ENCODE measurements around the gene ZBTB18. TPM values are rescaled to one million over a fixed set of nuclear protein-coding genes. Genes with fewer than 3 reads are reported as not detected.

The ZBTB18 gene
- total RNA-seq, 1 donor from 2014 or later, result 30.1 TPM

DNA sequence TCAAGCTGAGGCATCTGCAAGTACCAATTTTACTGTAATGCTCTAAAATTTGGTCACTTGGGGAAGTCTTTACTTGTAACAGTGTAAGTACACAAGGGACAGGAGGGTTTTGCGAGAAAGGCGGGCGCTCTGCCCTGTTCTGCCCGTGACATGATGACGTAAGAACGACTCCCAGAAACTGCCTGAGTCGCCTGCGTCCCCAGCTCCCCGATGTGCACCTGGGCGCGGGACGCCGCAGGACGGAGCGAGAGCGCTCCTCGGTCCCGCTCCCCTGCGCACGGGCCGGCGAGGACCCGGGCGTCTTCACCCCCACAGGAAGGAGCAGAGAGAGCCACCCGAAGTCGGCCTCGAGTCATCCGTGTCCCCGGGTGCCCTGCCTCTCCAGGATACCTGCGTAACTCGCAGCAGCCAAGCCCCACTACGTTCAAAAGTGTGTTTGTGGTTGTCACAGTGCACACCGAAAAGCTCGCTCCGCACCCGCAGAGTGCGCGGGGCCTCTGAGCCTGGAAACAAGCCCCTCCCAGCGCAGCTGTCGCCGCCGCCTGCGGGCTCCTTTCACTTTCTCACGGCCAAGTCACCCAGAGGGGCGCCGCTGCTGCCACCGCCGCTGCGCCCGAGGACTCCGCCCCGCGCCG lies 3.3 kb upstream of the ZBTB18 start:
- no peak for TF ChIP-seq EZH2phosphoT487 (IDR thresholded peaks at IDR 0.05)
- TF ChIP-seq, protein P1, sequence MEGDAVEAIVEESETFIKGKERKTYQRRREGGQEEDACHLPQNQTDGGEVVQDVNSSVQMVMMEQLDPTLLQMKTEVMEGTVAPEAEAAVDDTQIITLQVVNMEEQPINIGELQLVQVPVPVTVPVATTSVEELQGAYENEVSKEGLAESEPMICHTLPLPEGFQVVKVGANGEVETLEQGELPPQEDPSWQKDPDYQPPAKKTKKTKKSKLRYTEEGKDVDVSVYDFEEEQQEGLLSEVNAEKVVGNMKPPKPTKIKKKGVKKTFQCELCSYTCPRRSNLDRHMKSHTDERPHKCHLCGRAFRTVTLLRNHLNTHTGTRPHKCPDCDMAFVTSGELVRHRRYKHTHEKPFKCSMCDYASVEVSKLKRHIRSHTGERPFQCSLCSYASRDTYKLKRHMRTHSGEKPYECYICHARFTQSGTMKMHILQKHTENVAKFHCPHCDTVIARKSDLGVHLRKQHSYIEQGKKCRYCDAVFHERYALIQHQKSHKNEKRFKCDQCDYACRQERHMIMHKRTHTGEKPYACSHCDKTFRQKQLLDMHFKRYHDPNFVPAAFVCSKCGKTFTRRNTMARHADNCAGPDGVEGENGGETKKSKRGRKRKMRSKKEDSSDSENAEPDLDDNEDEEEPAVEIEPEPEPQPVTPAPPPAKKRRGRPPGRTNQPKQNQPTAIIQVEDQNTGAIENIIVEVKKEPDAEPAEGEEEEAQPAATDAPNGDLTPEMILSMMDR (IDR thresholded peaks at IDR 0.05), result no peak
- Histone ChIP-seq H3F3A (ENCODE audit: low read depth) (peaks cover 8% of the 10 kb centered on the region), H3K27me3 (peaks cover 17% of the 10 kb centered on the region), H2AFZ (replicated peaks) (peak overlapping the region; percentile 87), H4K20me1 (ENCODE audit: low read depth) (peaks cover 33% of the 10 kb centered on the region), H3K9ac (peak overlapping the region; percentile 53), H3K27ac (peak overlapping the region; percentile 87), H3K9me3 (ENCODE audit: low read depth) (no peaks in the 10 kb centered on the region), H3K79me2 (ENCODE audit: low read depth) (peaks cover 35% of the 10 kb centered on the region), H3K4me1 (peaks cover 34% of the 10 kb centered on the region), H3K36me3 (no peaks in the 10 kb centered on the region), H3K4me2 (peak overlapping the region; percentile 90), H3K4me3 (peak overlapping the region; percentile 87)
- H3K36me3 Mint-ChIP-seq, result no peaks in the 10 kb centered on the region
- no peaks in the 10 kb centered on the region for H3K9me3 Mint-ChIP-seq
- peaks cover 26% of the 10 kb centered on the region for H3K4me1 Mint-ChIP-seq
- peaks cover 3% of the 10 kb centered on the region for H3K27me3 Mint-ChIP-seq (ENCODE audit: insufficient read depth, low read depth)
- peak overlapping the region; percentile 92 for H3K4me3 Mint-ChIP-seq
- peak; percentile 74 for DNase-seq (ENCODE audit: low spot score)
- peak overlapping the region; percentile 93 for H3K27ac Mint-ChIP-seq

DNA sequence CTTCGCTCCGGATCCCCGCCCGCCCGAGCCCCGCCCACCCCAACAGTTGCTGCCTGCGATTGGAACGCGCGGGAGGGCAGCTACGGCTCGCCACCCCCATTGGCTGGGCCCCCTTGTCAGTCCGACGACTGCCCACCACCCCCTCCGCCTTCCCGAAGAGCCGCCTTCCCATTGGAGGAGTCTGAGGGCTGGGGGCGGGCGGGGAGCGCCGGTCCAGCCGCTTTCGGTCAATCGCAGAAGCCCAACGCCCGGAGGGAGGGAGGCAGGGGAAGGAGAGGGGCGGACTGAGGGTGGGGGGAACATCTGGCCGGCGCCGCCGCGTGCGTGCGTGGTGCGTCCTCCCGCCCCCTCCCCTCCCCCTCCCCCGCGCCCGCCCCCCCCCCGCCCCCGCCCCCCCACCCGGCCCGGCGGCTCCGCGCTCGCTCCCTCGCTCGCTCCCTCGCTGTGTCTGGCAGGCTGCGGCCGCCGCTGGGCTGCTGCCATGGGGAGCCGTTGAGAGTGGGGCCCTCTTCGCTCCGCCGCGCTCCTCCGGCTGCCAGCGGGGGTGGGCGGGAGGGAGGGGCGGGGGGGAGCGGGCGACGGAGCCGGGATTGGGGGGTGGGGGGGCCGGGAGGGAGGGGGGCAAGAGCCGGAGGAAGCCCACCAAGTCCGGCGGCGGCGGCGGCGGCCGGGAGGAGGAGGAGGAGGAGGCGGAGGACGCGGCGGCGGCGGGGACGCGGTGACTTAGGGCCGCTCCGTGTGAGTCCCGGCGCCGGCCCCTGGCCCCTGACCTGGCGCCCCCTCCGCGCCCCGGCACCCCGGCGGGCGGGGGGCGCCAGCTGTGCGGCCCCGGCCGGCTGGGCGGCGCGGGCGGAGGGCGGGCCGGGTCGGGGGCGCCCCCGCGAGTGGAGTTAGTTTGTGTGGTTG lies 2.6 kb upstream of the ZBTB18 start:
- Histone ChIP-seq H3K4me2 (peak overlapping the region; percentile 56), H3K9me3 (ENCODE audit: low read depth) (no peaks in the 10 kb centered on the region), H2AFZ (replicated peaks) (no peak overlapping the region), H3K36me3 (no peaks in the 10 kb centered on the region), H4K20me1 (ENCODE audit: low read depth) (peaks cover 41% of the 10 kb centered on the region), H3K4me1 (peaks cover 42% of the 10 kb centered on the region), H3F3A (ENCODE audit: low read depth) (peaks cover 8% of the 10 kb centered on the region), H3K27me3 (peaks cover 17% of the 10 kb centered on the region), H3K27ac (peak overlapping the region; percentile 87), H3K9ac (peak overlapping the region; percentile 40), H3K4me3 (peak overlapping the region; percentile 89), H3K79me2 (ENCODE audit: low read depth) (peaks cover 43% of the 10 kb centered on the region)
- H3K9me3 Mint-ChIP-seq, result no peaks in the 10 kb centered on the region
- H3K27ac Mint-ChIP-seq, result no peak overlapping the region
- H3K4me3 Mint-ChIP-seq, result peak overlapping the region; percentile 92
- H3K4me1 Mint-ChIP-seq, result peaks cover 26% of the 10 kb centered on the region
- H3K27me3 Mint-ChIP-seq (ENCODE audit: insufficient read depth, low read depth), result peaks cover 3% of the 10 kb centered on the region
- DNase-seq (ENCODE audit: low spot score), result peak; percentile 99
- no peak for TF ChIP-seq EZH2phosphoT487 (IDR thresholded peaks at IDR 0.05)
- TF ChIP-seq EZH2 (IDR thresholded peaks at IDR 0.05), result no peak
- TF ChIP-seq, protein P1 (IDR thresholded peaks at IDR 0.05), result no peak
- no peaks in the 10 kb centered on the region for H3K36me3 Mint-ChIP-seq

DNA sequence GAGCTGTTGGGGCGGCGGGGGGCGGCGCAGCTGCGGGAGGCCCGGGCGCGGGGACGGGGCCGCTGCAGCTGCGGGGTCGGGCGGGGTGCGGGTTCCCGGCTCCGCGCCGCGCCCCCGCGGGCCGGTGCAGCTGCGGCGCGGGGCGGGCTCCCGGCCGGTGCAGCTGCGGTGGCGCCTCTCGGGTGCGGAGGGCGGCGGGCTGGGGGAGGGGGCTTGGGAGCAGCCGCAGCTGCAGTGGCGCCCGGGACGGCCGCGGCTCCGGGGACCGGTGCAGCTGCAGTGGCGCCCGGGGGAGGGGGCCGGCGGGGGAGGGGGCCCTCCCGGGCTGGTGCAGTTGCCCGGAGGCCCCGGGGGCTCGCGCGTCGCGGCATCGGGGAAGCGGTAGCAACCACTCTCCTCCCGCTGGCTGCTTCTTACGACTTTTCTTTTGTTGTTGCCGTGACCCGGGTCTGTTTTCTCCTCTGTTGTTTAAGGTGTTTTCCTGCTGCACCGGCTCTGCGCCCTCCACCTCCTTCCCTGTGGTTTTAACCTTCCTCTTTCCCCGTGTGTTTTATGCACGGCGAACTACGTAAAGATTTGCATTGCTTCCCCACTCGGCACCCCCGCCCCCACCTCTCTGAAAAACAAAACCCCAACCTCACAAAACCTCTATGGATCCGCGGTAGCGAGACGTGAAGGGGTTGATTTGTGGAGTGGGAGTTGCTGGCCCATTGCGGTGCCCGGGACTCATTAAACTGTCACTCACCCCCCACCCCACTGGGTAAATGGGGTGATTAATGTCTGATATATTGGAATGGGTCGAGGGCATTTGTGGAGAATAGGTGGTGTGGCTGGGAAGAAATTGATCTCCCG lies 1.7 kb upstream of the ZBTB18 start:
- Mint-ChIP-seq H3K9me3 (no peaks in the 10 kb centered on the region), H3K4me3 (no peak overlapping the region), H3K4me1 (peaks cover 23% of the 10 kb centered on the region), H3K27me3 (ENCODE audit: insufficient read depth, low read depth) (peaks cover 3% of the 10 kb centered on the region), H3K36me3 (no peaks in the 10 kb centered on the region), H3K27ac (peak overlapping the region; percentile 97)
- Histone ChIP-seq H2AFZ (replicated peaks) (no peak overlapping the region), H3K4me1 (peaks cover 49% of the 10 kb centered on the region), H3K9ac (peak overlapping the region; percentile 53), H3K4me3 (peak overlapping the region; percentile 89), H3K4me2 (peak overlapping the region; percentile 98), H3K27ac (peak overlapping the region; percentile 66), H3K9me3 (ENCODE audit: low read depth) (no peaks in the 10 kb centered on the region), H3K27me3 (peaks cover 17% of the 10 kb centered on the region), H4K20me1 (ENCODE audit: low read depth) (peaks cover 50% of the 10 kb centered on the region), H3K79me2 (ENCODE audit: low read depth) (peaks cover 49% of the 10 kb centered on the region), H3K36me3 (no peaks in the 10 kb centered on the region), H3F3A (ENCODE audit: low read depth) (peaks cover 17% of the 10 kb centered on the region)
- DNase-seq (ENCODE audit: low spot score), result peak; percentile 83
- TF ChIP-seq EZH2phosphoT487 (IDR thresholded peaks at IDR 0.05), result no peak
- TF ChIP-seq, protein P1 (IDR thresholded peaks at IDR 0.05), result no peak
- no peak for TF ChIP-seq EZH2 (IDR thresholded peaks at IDR 0.05)

Data from neural progenitor cell (in vitro differentiated cells).